Trophoblast cell (in vitro differentiated cells and primary cell): ENCODE data around the gene ISL2.
A peak's percentile ranks its signal among the peaks of the same experiment; 100 is the strongest.

Experiments used
- DNase-seq, 2 donors: peaks; one replicate each; pipeline ENCODE4 v3.0.0-alpha.2; 2016
- H2AFZ ChIP-seq: 2 replicates; pipeline ENCODE4 v1.6.1; 2013; ENCODE audit warnings: low read length, moderate library complexity, mild to moderate bottlenecking; ENCODE audit not compliant: insufficient read depth, poor library complexity
- H2AK5ac ChIP-seq: 2 replicates; pipeline ENCODE4 v1.6.1; 2013; ENCODE audit warnings: mild to moderate bottlenecking, low read length
- H2BK120ac ChIP-seq: 2 replicates; pipeline ENCODE4 v1.6.1; 2013; ENCODE audit warnings: low read length, mild to moderate bottlenecking, moderate library complexity; ENCODE audit not compliant: insufficient read depth, poor library complexity
- H2BK12ac ChIP-seq: 2 replicates; pipeline ENCODE4 v1.6.1; 2013; ENCODE audit warnings: mild to moderate bottlenecking, low read length, moderate library complexity
- H2BK5ac ChIP-seq: 2 replicates; pipeline ENCODE4 v1.6.1; 2013; ENCODE audit warnings: low read length, low read depth, moderate library complexity, mild to moderate bottlenecking; ENCODE audit not compliant: poor library complexity
- H3K14ac ChIP-seq: 2 replicates; pipeline ENCODE4 v1.6.1; 2013; ENCODE audit warnings: mild to moderate bottlenecking, low read length
- H3K18ac ChIP-seq: 2 replicates; pipeline ENCODE4 v1.6.1; 2013; ENCODE audit warnings: mild to moderate bottlenecking, low read length
- H3K23ac ChIP-seq: 2 replicates; pipeline ENCODE4 v1.6.1; 2013; ENCODE audit warnings: low read length
- H3K27ac ChIP-seq: 2 replicates; pipeline ENCODE4 v1.5.1; 2013; ENCODE audit warnings: low read depth, mild to moderate bottlenecking, inconsistent platforms, low read length, moderate library complexity
- H3K27me3 ChIP-seq: 2 replicates; pipeline ENCODE4 v1.6.1; 2013; ENCODE audit warnings: inconsistent platforms, mild to moderate bottlenecking, low read length, moderate library complexity; ENCODE audit not compliant: insufficient read depth
- H3K36me3 ChIP-seq, 2 experiments: 1 replicate in 1 of 2; 2 replicates in 1 of 2; pipeline ENCODE4 v1.6.1; 2013; ENCODE audit warnings: low read length in 2 of 2, mild to moderate bottlenecking in 2 of 2, moderate library complexity in 1 of 2; ENCODE audit not compliant: insufficient read depth in 2 of 2, control insufficient read depth in 1 of 2
- H3K4ac ChIP-seq: 2 replicates; pipeline ENCODE4 v1.6.1; 2013; ENCODE audit warnings: low read depth, mild to moderate bottlenecking, low read length, moderate library complexity
- H3K4me1 ChIP-seq, 2 experiments: 1 replicate in 1 of 2; 2 replicates in 1 of 2; pipeline ENCODE4 v1.6.1; 2013; ENCODE audit warnings: low read length in 2 of 2, mild to moderate bottlenecking in 2 of 2, moderate library complexity in 1 of 2; ENCODE audit not compliant: insufficient read depth in 2 of 2, control insufficient read depth in 1 of 2
- H3K4me2 ChIP-seq: 2 replicates; pipeline ENCODE4 v1.6.1; 2013; ENCODE audit warnings: inconsistent platforms, mild to moderate bottlenecking, low read length, moderate library complexity
- H3K4me3 ChIP-seq: 2 replicates; pipeline ENCODE4 v1.5.1; 2013; ENCODE audit warnings: mild to moderate bottlenecking, low read depth, low read length, inconsistent platforms
- H3K79me1 ChIP-seq: one replicate; pipeline ENCODE4 v1.6.1; 2013; ENCODE audit warnings: low read length
- H3K79me2 ChIP-seq: 2 replicates; pipeline ENCODE4 v1.6.1; 2013; ENCODE audit warnings: low read length, mild to moderate bottlenecking; ENCODE audit not compliant: control insufficient read depth, insufficient read depth, poor library complexity
- H3K9ac ChIP-seq: 2 replicates; pipeline ENCODE4 v1.6.1; 2013; ENCODE audit warnings: mild to moderate bottlenecking, low read length
- H3K9me3 ChIP-seq: 2 replicates; pipeline ENCODE4 v1.6.1; 2013; ENCODE audit warnings: low read depth, mild to moderate bottlenecking, control low read depth, inconsistent platforms, low read length; ENCODE audit not compliant: insufficient read depth
- H4K12ac ChIP-seq: 2 replicates; pipeline ENCODE4 v1.6.1; 2013; ENCODE audit warnings: low read depth, mild to moderate bottlenecking, low read length, moderate library complexity
- H4K8ac ChIP-seq: 2 replicates; pipeline ENCODE4 v1.6.1; 2013; ENCODE audit warnings: low read depth, mild to moderate bottlenecking, low read length, moderate library complexity
- H4K91ac ChIP-seq: one replicate; pipeline ENCODE4 v1.6.1; 2013; ENCODE audit warnings: low read depth, mild to moderate bottlenecking, low read length, moderate library complexity
- WGBS: extraction: QIAGEN DNeasy Blood & Tissue Kit; methylation state at CpG from one replicate; pipeline ENCODE4 v1.1.7; 2013; ENCODE audit warnings: missing lambda C conversion rate; ENCODE audit not compliant: insufficient read length, insufficient coverage; ENCODE audit errors: extremely low coverage; 5-methylcytosine and 5-hydroxymethylcytosine counted together

The ISL2 gene

GRCh38 chr15:76332796-76333195 is 3.8 kb upstream of the ISL2 start:
- peaks cover 28% of the 10 kb centered on the region for H3K27me3 ChIP-seq
- no peak overlapping the region for H2AK5ac ChIP-seq
- WGBS, result no CpG with 5 or more reads among the region's 1 CpG
- no peak overlapping the region for H3K4me3 ChIP-seq
- no peak overlapping the region for H2BK5ac ChIP-seq
- no peak overlapping the region for H3K4ac ChIP-seq
- H3K36me3 ChIP-seq, result no peaks in the 10 kb centered on the region
- H2BK12ac ChIP-seq, result no peak overlapping the region
- H3K79me2 ChIP-seq, result no peaks in the 10 kb centered on the region
- no peak overlapping the region for H3K9ac ChIP-seq
- no peak overlapping the region for H3K18ac ChIP-seq
- no peak overlapping the region for H2AFZ ChIP-seq
- peaks cover 6 to 7% of the 10 kb centered on the region in 2 experiments for H3K4me1 ChIP-seq
- no peaks in the 10 kb centered on the region for H3K79me1 ChIP-seq
- no peak for DNase-seq
- H4K8ac ChIP-seq, result no peak overlapping the region
- H3K27ac ChIP-seq, result no peak overlapping the region
- H4K91ac ChIP-seq, result no peak overlapping the region
- no peak overlapping the region for H3K23ac ChIP-seq
- H4K12ac ChIP-seq, result no peak overlapping the region
- H3K4me2 ChIP-seq, result no peak overlapping the region
- peaks cover 3% of the 10 kb centered on the region for H3K9me3 ChIP-seq
- no peak overlapping the region for H2BK120ac ChIP-seq
- H3K14ac ChIP-seq, result no peak overlapping the region

GRCh38 chr15:76333309-76333708 is 3.3 kb upstream of the ISL2 start:
- Histone ChIP-seq H3K36me3 (no peaks in the 10 kb centered on the region), H3K14ac (no peak overlapping the region), H3K9me3 (peaks cover 6% of the 10 kb centered on the region), H2BK120ac (no peak overlapping the region), H2BK12ac (no peak overlapping the region), H2AFZ (no peak overlapping the region), H3K27ac (no peak overlapping the region), H3K23ac (no peak overlapping the region), H3K18ac (no peak overlapping the region), H3K79me1 (no peaks in the 10 kb centered on the region), H3K4me1 (peaks cover 11% of the 10 kb centered on the region in 2 experiments), H3K27me3 (peaks cover 33% of the 10 kb centered on the region), H3K4me2 (no peak overlapping the region), H2AK5ac (no peak overlapping the region), H3K79me2 (no peaks in the 10 kb centered on the region), H4K8ac (no peak overlapping the region), H4K12ac (no peak overlapping the region), H3K9ac (no peak overlapping the region), H3K4ac (no peak overlapping the region), H3K4me3 (no peak overlapping the region), H2BK5ac (no peak overlapping the region), H4K91ac (no peak overlapping the region)
- no peak for DNase-seq
- no CpG with 5 or more reads among the region's 1 CpG for WGBS

- WGBS, result no CpG with 5 or more reads among the region's 9 CpGs
- Histone ChIP-seq H3K27me3 (peaks cover 39% of the 10 kb centered on the region), H3K79me2 (no peaks in the 10 kb centered on the region), H3K27ac (no peak overlapping the region), H2BK12ac (no peak overlapping the region), H3K9ac (no peak overlapping the region), H3K36me3 (no peaks in the 10 kb centered on the region), H3K4me1 (peaks cover 11 to 13% of the 10 kb centered on the region in 2 experiments), H2BK120ac (no peak overlapping the region), H2BK5ac (no peak overlapping the region), H3K4me3 (no peak overlapping the region), H2AK5ac (no peak overlapping the region), H3K4me2 (no peak overlapping the region), H3K14ac (no peak overlapping the region), H3K23ac (no peak overlapping the region), H3K4ac (no peak overlapping the region), H3K79me1 (no peaks in the 10 kb centered on the region), H4K12ac (no peak overlapping the region), H2AFZ (no peak overlapping the region), H4K8ac (no peak overlapping the region), H3K18ac (no peak overlapping the region), H4K91ac (no peak overlapping the region), H3K9me3 (peaks cover 6% of the 10 kb centered on the region)
- DNase-seq, result no peak
Observed at GRCh38 chr15:76333720-76334437, 2.7 kb upstream of the ISL2 start.

GRCh38 chr15:76334438-76335306 is 1.9 kb upstream of the ISL2 start:
- Histone ChIP-seq H3K4me2 (peak overlapping the region; percentile 58), H2AK5ac (no peak overlapping the region), H3K23ac (no peak overlapping the region), H2BK5ac (no peak overlapping the region), H2BK120ac (no peak overlapping the region), H2BK12ac (no peak overlapping the region), H2AFZ (no peak overlapping the region), H3K14ac (no peak overlapping the region), H3K9me3 (peaks cover 6% of the 10 kb centered on the region), H3K4ac (no peak overlapping the region), H3K79me1 (no peaks in the 10 kb centered on the region), H3K4me3 (no peak overlapping the region), H3K27ac (no peak overlapping the region), H3K18ac (no peak overlapping the region), H3K27me3 (peaks cover 47% of the 10 kb centered on the region), H4K91ac (no peak overlapping the region), H3K79me2 (no peaks in the 10 kb centered on the region), H3K4me1 (peaks cover 13 to 14% of the 10 kb centered on the region in 2 experiments), H3K9ac (no peak overlapping the region), H4K12ac (no peak overlapping the region), H3K36me3 (no peaks in the 10 kb centered on the region), H4K8ac (no peak overlapping the region)
- DNase-seq, result no peak
- WGBS, result no CpG with 5 or more reads among the region's 44 CpGs
